HG02981 (cell line): ENCODE results near the gene TUBB4B.
A peak's percentile ranks its signal among the peaks of the same experiment; 100 is the strongest.

Experiments
- ATAC-seq: cut with Tn5 transposase; IDR thresholded peaks from one replicate; pipeline ENCODE4 v1.9.1; 2021; ENCODE audit warnings: mild to moderate bottlenecking, moderate library complexity; ENCODE audit not compliant: unreplicated experiment

The TUBB4B gene

GRCh38 chr9:137268538-137269201, 27.6 kb downstream of the TUBB4B start:
- no peak for ATAC-seq

- ATAC-seq = no peak
Measured at GRCh38 chr9:137269231-137269772, 28.2 kb downstream of the TUBB4B start.

GRCh38 chr9:137270929-137271695, 30.0 kb downstream of the TUBB4B start:
- ATAC-seq = no peak

- no peak for ATAC-seq
Measured at GRCh38 chr9:137271696-137272076, 30.6 kb downstream of the TUBB4B start.

GRCh38 chr9:137272241-137273094, 31.4 kb downstream of the TUBB4B start:
- ATAC-seq = no peak

GRCh38 chr9:137273095-137273490, 32.0 kb downstream of the TUBB4B start:
- no peak for ATAC-seq

- no peak for ATAC-seq
Measured at GRCh38 chr9:137273611-137274320, 32.7 kb downstream of the TUBB4B start.

GRCh38 chr9:137275203-137275587, 34.1 kb downstream of the TUBB4B start:
- no peak for ATAC-seq

GRCh38 chr9:137275588-137276472, 34.7 kb downstream of the TUBB4B start:
- no peak for ATAC-seq

- no peak for ATAC-seq
Measured at GRCh38 chr9:137276473-137277328, 35.6 kb downstream of the TUBB4B start.

GRCh38 chr9:137277329-137278041, 36.4 kb downstream of the TUBB4B start, which contains the start of gene TOR4A:
TOR4A (plus strand) TSS chr9:137277726; CDS start chr9:137278690, 964 bp downstream.
- peak; percentile 59 for ATAC-seq

- no peak for ATAC-seq
Measured at GRCh38 chr9:137278061-137278701, 37.1 kb downstream of the TUBB4B start.

- ATAC-seq = no peak
Measured at GRCh38 chr9:137278721-137279711, 37.9 kb downstream of the TUBB4B start.

- no peak for ATAC-seq
Measured at GRCh38 chr9:137279741-137280473, 38.8 kb downstream of the TUBB4B start.

- ATAC-seq = no peak
Measured at GRCh38 chr9:137280474-137281344, 39.6 kb downstream of the TUBB4B start.
